ENCODE results near the gene WNT1.

DNA sequence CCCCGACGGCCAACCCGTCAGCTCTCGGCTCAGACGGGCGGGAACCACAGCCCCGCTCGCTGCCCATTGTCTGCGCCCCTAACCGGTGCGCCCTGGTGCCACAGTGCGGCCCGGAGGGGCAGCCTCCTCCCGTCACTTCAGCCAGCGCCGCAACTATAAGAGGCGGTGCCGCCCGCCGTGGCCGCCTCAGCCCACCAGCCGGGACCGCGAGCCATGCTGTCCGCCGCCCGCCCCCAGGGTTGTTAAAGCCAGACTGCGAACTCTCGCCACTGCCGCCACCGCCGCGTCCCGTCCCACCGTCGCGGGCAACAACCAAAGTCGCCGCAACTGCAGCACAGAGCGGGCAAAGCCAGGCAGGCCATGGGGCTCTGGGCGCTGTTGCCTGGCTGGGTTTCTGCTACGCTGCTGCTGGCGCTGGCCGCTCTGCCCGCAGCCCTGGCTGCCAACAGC, at the start of gene WNT1:
- TF ChIP-seq ZNF140 (CRISPR knock-in tag; IDR thresholded peaks at IDR 0.05): no peak
- no peak for TF ChIP-seq ZNF41 (CRISPR knock-in tag; conservative IDR thresholded peaks at IDR 0.05)
- TF ChIP-seq ESRRA (IDR thresholded peaks at IDR 0.05; ENCODE audit: borderline replicate concordance, low read depth): no peak
- no peak for TF ChIP-seq HEY1 (CRISPR knock-in tag; IDR thresholded peaks at IDR 0.05; ENCODE audit: borderline replicate concordance)
- TF ChIP-seq HNRNPH1 (optimal IDR thresholded peaks at IDR 0.05; ENCODE audit: low read depth, low read length): no peak
- TF ChIP-seq ZNF282 (CRISPR knock-in tag; IDR thresholded peaks at IDR 0.05): no peak
- TF ChIP-seq EZH2 (IDR thresholded peaks at IDR 0.05; ENCODE audit: borderline replicate concordance, low read depth, low read length): no peak
- TF ChIP-seq, protein P1, sequence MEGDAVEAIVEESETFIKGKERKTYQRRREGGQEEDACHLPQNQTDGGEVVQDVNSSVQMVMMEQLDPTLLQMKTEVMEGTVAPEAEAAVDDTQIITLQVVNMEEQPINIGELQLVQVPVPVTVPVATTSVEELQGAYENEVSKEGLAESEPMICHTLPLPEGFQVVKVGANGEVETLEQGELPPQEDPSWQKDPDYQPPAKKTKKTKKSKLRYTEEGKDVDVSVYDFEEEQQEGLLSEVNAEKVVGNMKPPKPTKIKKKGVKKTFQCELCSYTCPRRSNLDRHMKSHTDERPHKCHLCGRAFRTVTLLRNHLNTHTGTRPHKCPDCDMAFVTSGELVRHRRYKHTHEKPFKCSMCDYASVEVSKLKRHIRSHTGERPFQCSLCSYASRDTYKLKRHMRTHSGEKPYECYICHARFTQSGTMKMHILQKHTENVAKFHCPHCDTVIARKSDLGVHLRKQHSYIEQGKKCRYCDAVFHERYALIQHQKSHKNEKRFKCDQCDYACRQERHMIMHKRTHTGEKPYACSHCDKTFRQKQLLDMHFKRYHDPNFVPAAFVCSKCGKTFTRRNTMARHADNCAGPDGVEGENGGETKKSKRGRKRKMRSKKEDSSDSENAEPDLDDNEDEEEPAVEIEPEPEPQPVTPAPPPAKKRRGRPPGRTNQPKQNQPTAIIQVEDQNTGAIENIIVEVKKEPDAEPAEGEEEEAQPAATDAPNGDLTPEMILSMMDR (IDR thresholded peaks at IDR 0.05 in 2 of 3, conservative IDR thresholded peaks at IDR 0.05 in 1 of 3; ENCODE audit: insufficient read depth in 2 of 3, low read depth in 1 of 3, low read length in 3 of 3): no peak
- TF ChIP-seq, protein P2, sequence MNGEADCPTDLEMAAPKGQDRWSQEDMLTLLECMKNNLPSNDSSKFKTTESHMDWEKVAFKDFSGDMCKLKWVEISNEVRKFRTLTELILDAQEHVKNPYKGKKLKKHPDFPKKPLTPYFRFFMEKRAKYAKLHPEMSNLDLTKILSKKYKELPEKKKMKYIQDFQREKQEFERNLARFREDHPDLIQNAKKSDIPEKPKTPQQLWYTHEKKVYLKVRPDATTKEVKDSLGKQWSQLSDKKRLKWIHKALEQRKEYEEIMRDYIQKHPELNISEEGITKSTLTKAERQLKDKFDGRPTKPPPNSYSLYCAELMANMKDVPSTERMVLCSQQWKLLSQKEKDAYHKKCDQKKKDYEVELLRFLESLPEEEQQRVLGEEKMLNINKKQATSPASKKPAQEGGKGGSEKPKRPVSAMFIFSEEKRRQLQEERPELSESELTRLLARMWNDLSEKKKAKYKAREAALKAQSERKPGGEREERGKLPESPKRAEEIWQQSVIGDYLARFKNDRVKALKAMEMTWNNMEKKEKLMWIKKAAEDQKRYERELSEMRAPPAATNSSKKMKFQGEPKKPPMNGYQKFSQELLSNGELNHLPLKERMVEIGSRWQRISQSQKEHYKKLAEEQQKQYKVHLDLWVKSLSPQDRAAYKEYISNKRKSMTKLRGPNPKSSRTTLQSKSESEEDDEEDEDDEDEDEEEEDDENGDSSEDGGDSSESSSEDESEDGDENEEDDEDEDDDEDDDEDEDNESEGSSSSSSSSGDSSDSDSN (IDR thresholded peaks at IDR 0.05; ENCODE audit: borderline replicate concordance in 1 of 2, low read depth in 2 of 2, low read length in 2 of 2): no peak
- TF ChIP-seq, protein P3, sequence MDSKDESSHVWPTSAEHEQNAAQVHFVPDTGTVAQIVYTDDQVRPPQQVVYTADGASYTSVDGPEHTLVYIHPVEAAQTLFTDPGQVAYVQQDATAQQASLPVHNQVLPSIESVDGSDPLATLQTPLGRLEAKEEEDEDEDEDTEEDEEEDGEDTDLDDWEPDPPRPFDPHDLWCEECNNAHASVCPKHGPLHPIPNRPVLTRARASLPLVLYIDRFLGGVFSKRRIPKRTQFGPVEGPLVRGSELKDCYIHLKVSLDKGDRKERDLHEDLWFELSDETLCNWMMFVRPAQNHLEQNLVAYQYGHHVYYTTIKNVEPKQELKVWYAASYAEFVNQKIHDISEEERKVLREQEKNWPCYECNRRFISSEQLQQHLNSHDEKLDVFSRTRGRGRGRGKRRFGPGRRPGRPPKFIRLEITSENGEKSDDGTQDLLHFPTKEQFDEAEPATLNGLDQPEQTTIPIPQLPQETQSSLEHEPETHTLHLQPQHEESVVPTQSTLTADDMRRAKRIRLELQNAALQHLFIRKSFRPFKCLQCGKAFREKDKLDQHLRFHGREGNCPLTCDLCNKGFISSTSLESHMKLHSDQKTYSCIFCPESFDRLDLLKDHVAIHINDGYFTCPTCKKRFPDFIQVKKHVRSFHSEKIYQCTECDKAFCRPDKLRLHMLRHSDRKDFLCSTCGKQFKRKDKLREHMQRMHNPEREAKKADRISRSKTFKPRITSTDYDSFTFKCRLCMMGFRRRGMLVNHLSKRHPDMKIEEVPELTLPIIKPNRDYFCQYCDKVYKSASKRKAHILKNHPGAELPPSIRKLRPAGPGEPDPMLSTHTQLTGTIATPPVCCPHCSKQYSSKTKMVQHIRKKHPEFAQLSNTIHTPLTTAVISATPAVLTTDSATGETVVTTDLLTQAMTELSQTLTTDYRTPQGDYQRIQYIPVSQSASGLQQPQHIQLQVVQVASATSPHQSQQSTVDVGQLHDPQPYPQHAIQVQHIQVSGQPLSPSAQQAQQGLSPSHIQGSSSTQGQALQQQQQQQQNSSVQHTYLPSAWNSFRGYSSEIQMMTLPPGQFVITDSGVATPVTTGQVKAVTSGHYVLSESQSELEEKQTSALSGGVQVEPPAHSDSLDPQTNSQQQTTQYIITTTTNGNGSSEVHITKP (IDR thresholded peaks at IDR 0.05; ENCODE audit: partially characterized antibody): no peak

Data from K562 (cell line).